RWPE1 (cell line): ENCODE data around the gene RFX8.

Experiments used
- CTCF ChIA-PET: fragments of 350-600 bp; sonication (Branson Sonifier 250); formaldehyde crosslinking; extraction: SDS; loops from one replicate; lab custom pipeline; 2021; lab: Yijun Ruan, JAX
- POLR2A ChIA-PET: fragments of 400-600 bp; formaldehyde crosslinking; extraction: SDS; loops from one replicate; lab custom pipeline; 2020; ENCODE audit warnings: antibody characterized with exemption; ENCODE audit not compliant: low non-redundant PET; lab: Yijun Ruan, JAX
- DNase-seq: peaks from one replicate; pipeline ENCODE4 v3.0.0; 2012; ENCODE audit warnings: low spot score
- H3K27ac ChIP-seq: fragments of 450-650 bp; 2 replicates; pipeline ENCODE4 v1.5.1; 2017
- TF ChIP-seq, protein P1 (sequence below): fragments of 450-650 bp; conservative IDR thresholded peaks from 2 replicates; pipeline ENCODE4 v1.5.1; 2017; ENCODE audit warnings: low read depth, mild to moderate bottlenecking

RFX8 gene

DNA sequence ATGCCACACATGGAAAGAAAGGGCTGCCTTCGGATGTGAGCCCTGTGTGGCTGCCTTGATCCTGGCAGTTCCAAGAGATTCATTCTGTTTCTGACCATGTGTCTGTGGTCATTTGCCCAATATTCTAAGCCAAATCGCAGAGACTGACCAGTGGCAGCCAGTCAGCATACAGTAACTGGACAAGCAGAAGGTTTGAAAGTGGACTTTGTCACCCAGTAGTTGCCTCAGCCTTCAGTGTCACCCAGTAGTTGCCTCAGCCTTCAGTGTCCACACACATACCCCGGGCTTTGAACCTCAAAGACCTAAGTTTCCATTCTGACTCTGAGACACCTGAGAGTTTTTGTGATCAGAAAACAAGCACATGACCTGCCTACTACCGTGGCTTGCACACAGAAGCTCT lies 5.0 kb downstream of the RFX8 start:
- ChIA-PET POLR2A (no interaction called here), CTCF (no interaction called here)
- TF ChIP-seq, protein P1, sequence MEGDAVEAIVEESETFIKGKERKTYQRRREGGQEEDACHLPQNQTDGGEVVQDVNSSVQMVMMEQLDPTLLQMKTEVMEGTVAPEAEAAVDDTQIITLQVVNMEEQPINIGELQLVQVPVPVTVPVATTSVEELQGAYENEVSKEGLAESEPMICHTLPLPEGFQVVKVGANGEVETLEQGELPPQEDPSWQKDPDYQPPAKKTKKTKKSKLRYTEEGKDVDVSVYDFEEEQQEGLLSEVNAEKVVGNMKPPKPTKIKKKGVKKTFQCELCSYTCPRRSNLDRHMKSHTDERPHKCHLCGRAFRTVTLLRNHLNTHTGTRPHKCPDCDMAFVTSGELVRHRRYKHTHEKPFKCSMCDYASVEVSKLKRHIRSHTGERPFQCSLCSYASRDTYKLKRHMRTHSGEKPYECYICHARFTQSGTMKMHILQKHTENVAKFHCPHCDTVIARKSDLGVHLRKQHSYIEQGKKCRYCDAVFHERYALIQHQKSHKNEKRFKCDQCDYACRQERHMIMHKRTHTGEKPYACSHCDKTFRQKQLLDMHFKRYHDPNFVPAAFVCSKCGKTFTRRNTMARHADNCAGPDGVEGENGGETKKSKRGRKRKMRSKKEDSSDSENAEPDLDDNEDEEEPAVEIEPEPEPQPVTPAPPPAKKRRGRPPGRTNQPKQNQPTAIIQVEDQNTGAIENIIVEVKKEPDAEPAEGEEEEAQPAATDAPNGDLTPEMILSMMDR = no peak
- H3K27ac ChIP-seq = no peak overlapping the region
- DNase-seq = no peak

DNA sequence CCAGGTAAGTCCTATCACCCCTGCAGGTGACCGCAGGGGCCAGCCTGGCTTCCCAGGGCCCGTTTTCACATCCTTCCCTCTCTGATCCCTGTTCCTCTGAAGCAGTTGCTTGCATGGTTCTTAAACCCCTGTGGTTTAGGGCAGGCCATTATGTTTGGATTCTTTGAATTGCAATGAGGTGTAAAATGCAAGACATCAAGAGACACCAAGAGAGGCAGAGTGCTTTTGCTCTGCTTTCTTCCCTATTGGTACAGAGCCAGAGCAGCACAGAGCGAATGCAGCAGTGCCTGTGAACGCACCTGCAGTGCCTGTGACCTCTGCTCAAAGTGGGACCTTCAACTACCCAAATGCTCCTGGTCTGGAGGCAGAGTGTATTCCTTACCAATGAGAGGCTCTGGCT lies 7.6 kb downstream of the RFX8 start:
- ChIA-PET POLR2A (no interaction called here), CTCF (no interaction called here)
- TF ChIP-seq, protein P1 = no peak
- no peak overlapping the region for H3K27ac ChIP-seq
- DNase-seq = no peak

DNA sequence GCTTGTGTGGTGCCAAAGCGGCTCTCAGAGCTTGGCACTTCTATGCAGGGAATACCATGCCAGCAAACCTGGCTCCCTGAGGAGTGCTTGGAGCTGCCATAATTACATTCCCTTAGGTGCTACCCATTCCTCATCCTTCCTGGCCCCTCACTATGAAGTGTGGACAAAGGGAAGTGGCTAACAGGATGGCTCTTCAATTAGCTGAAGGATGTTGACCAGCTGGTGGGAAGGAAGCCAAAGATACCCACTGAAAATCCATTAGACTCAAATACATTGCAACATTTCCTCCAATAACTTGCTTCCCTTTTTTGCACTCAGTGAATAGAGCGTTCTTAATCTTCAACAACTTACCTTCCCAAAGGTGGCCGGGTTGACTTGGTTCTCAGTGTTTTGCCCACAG lies 8.5 kb downstream of the RFX8 start:
- no peak for DNase-seq
- CTCF ChIA-PET = interaction anchor here (0.7 kb wide), 1 partner anchor 9 kb away, joined by 8 read pairs; no protein-coding TSS in a partner anchor
- TF ChIP-seq, protein P1 = no peak
- POLR2A ChIA-PET = no interaction called here
- H3K27ac ChIP-seq = no peak overlapping the region

DNA sequence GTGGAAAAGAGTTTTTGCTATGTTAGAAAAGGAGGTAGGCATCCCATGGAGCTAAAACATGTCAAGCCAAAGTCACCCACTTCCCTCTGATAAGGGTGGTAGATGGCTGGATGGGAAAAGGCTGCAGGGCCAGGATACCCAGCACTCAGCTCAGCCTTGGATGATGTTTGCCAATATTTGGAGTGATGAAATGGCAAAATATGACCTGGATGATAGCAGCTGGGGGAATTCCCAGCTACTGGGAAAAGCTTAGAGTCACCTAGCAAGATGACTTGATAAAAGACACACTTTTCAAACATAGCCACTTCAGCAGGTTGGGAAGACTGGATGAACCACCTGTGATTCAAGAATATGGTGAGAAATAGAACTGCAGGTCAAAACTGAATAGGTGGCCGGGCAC lies 10.1 kb downstream of the RFX8 start:
- H3K27ac ChIP-seq = no peak overlapping the region
- TF ChIP-seq, protein P1 = no peak
- DNase-seq = no peak
- POLR2A ChIA-PET = no interaction called here
- CTCF ChIA-PET = interaction anchor here (0.7 to 1.2 kb wide), 2 partner anchors 55 to 367 kb away, joined by 3 to 4 read pairs; no protein-coding TSS in a partner anchor

DNA sequence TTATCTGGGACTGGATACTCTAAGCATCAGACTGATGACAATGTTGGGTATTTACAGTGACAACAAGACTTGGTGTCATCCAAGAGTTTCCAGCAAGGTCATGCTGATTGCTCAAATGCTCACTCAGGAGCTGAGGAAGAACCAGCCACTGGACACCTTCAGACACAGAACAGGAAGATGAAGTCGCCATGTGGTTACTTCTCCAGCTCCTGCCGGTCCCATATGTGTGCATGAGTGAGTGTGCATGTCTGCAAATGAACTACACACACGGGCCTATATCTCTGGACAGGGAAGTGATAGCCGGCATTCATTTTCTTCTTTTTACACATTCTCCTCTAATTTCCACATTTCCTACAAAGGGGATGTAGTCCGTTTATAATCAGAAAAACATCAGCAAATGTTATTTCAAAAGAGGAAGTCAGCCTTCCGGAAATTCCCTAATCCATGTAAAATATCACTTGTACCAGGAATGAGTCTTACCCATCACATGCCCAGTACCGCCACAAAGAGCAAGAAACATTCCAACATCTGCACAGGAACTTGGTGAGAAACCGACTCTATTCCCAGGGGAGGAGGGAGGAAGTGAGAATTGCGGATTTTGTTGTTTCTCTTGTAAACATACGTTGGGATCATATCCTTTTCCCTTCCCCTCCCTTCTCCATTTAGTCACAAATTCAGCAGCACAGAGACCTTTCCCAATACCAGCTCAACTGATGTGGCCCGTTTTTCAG lies 10.8 kb downstream of the RFX8 start:
- TF ChIP-seq, protein P1 = no peak
- no peak for DNase-seq
- ChIA-PET POLR2A (no interaction called here), CTCF (interaction anchor here (0.7 to 1.2 kb wide), 2 partner anchors 56 to 368 kb away, joined by 3 to 4 read pairs; no protein-coding TSS in a partner anchor)
- H3K27ac ChIP-seq = no peak overlapping the region

DNA sequence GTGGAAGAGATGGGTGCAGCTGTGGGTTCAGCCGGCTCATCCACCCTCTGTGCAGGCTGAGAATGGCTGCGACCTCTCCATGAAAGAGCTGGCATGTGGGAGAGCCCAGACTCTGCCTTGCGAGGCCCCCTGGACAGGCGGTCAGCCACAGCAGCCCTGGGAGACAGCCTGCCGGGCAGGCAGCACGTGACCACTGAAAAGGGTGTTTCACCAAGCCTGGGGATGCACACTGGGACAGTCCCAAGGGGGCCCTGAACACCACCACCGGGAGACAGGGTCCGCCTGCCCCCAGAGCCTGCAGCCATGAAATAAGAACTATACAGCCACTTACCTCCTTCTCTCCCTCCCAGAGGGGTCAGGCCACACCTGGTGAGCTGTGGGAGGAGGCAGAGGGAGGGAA lies 11.5 kb downstream of the RFX8 start:
- ChIA-PET CTCF (no interaction called here), POLR2A (no interaction called here)
- no peak overlapping the region for H3K27ac ChIP-seq
- TF ChIP-seq, protein P1 = no peak
- no peak for DNase-seq
